A549 treated with dexamethasone at 1 μM for 4 hours (cell line): ENCODE data around the gene DEFB116. TPM values are rescaled to one million over a fixed set of nuclear protein-coding genes. Genes with fewer than 3 reads are reported as not detected.

Experiments
- total RNA-seq: library from RNA; stranded (reverse); fragments of 200-300 nt; extraction: Qiagen RNA extraction; gene quantifications from 5 replicates; pipeline ENCODE4 v1.2.3, GENCODE V29; 2022

The DEFB116 gene
- not detected in 5 replicates for total RNA-seq

GRCh38 chr20:31308535-31309162 is at the start of gene DEFB116:
Gene DEFB116, minus strand, starts transcription at chr20:31308585. Its CDS starts 0 bp downstream, at chr20:31308585.

GRCh38 chr20:31257364-31257763 is 51.0 kb downstream of the DEFB116 start, which contains the start of gene DEFB115:
Gene DEFB115, plus strand, starts transcription at chr20:31257664. Its CDS starts 0 bp downstream, at chr20:31257664.

Other genes starting within 250 kb of the DEFB116 start
- not detected in 5 replicates for gene DEFB115, start 50.9 kb downstream of the DEFB116 start, total RNA-seq
- gene DEFB118, start 60.0 kb upstream of the DEFB116 start, total RNA-seq, result not detected in 5 replicates
- not detected in 5 replicates for gene DEFB119, start 82.0 kb upstream of the DEFB116 start, total RNA-seq
- not detected in 5 replicates for gene DEFB121, start 97.6 kb upstream of the DEFB116 start, total RNA-seq
- not detected in 5 replicates for gene DEFB123, start 132.0 kb upstream of the DEFB116 start, total RNA-seq
- 0.21 to 0.72 TPM (median 0.35 TPM) in 4 of 5 replicates, not detected in the other for gene DEFB124, start 166.5 kb upstream of the DEFB116 start, total RNA-seq
- 0.47 to 1.1 TPM (median 0.99 TPM) in 5 replicates for gene REM1, start 166.7 kb upstream of the DEFB116 start, total RNA-seq
- 199 to 270 TPM (median 250 TPM) in 5 replicates for gene HM13, start 205.9 kb upstream of the DEFB116 start, total RNA-seq